ENCODE results near the gene POLD2.

The POLD2 gene

DNA sequence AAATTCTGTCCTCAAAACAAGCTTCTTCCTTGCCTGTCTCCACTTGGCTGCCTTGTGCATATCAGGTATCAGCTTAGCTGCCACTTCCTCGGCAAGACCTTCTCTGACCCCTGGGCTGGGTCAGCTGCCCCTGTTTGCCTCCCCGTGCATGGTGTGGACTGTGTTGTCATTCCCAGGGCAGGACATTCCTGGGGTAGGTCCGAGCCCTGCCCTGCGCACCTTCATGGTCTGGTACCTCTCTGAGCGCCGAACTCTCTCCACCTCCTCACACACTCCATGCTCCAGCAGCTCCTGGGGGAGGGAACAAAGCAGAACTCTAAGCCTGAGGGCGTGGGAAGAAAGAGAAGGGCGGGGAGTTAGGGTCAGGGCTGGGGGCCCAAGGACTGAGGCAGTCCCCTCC is 44.8 kb downstream of the POLD2 start:
- TF ChIP-seq YY1 (IDR thresholded peaks at IDR 0.05; ENCODE audit: insufficient read depth, insufficient read length) (no peak), SUZ12 (IDR thresholded peaks at IDR 0.05; ENCODE audit: extremely low read depth, insufficient read depth, insufficient read length) (no peak), ZNF274 (IDR thresholded peaks at IDR 0.05; ENCODE audit: low read depth, low read length) (no peak)

GRCh38 chr7:44077681-44078091 is 45.7 kb downstream of the POLD2 start:
- H3K4me3 ChIP-seq (ENCODE audit: insufficient read length, low read depth) = no peak overlapping the region
- no peak for DNase-seq (ENCODE audit: low read depth, low spot score)
- no peaks in the 10 kb centered on the region for H3K27me3 ChIP-seq (ENCODE audit: insufficient read depth, insufficient read length)
- no peak overlapping the region for H3K9ac ChIP-seq (ENCODE audit: insufficient read length, low read depth)
- peaks cover 19% of the 10 kb centered on the region for H3K4me1 ChIP-seq (ENCODE audit: insufficient read depth, insufficient read length)
- TF ChIP-seq SUZ12 (IDR thresholded peaks at IDR 0.05; ENCODE audit: extremely low read depth, insufficient read depth, insufficient read length) (no peak), ZNF274 (IDR thresholded peaks at IDR 0.05; ENCODE audit: low read depth, low read length) (no peak), YY1 (IDR thresholded peaks at IDR 0.05; ENCODE audit: insufficient read depth, insufficient read length) (no peak)
- H3K9me3 ChIP-seq (ENCODE audit: insufficient read depth, low read length) = no peaks in the 10 kb centered on the region
- H3K36me3 ChIP-seq (ENCODE audit: insufficient read depth, insufficient read length, low read length) = peaks cover 75% of the 10 kb centered on the region

More for the DNA sequence above, 44.8 kb downstream of the POLD2 start:
- Histone ChIP-seq H3K4me3 (ENCODE audit: insufficient read length, low read depth) (no peak overlapping the region), H3K27me3 (ENCODE audit: insufficient read depth, insufficient read length) (peaks cover 6% of the 10 kb centered on the region), H3K9me3 (ENCODE audit: insufficient read depth, low read length) (no peaks in the 10 kb centered on the region), H3K4me1 (ENCODE audit: insufficient read depth, insufficient read length) (peaks cover 18% of the 10 kb centered on the region), H3K36me3 (ENCODE audit: insufficient read depth, insufficient read length, low read length) (peaks cover 67% of the 10 kb centered on the region), H3K9ac (ENCODE audit: insufficient read length, low read depth) (no peak overlapping the region)
- DNase-seq (ENCODE audit: low read depth, low spot score) = no peak

DNA sequence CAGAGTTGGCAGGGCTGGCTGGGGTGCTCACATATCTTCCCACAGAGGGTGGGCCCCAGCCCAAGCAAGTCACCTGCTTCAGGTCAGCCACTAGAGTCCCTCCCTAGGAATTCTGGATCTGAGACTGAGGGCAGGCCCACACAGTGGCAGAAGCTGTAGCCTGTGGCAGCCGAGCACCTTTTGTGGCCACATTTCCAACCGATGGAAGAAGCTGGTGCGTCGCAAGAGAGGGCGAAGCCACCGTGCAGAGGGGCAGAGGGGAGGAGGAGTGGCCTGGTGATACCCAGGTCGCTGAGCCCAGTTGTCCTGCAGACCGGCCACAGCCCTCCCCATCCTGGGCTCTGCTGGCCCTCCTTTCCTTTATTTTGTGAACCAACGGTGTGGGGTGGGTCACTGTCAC is 46.3 kb downstream of the POLD2 start:
- H3K4me1 ChIP-seq (ENCODE audit: insufficient read depth, insufficient read length) = peaks cover 19% of the 10 kb centered on the region
- no peaks in the 10 kb centered on the region for H3K27me3 ChIP-seq (ENCODE audit: insufficient read depth, insufficient read length)
- no peak for DNase-seq (ENCODE audit: low read depth, low spot score)
- TF ChIP-seq SUZ12 (IDR thresholded peaks at IDR 0.05; ENCODE audit: extremely low read depth, insufficient read depth, insufficient read length) = no peak
- no peak for TF ChIP-seq ZNF274 (IDR thresholded peaks at IDR 0.05; ENCODE audit: low read depth, low read length)
- TF ChIP-seq YY1 (IDR thresholded peaks at IDR 0.05; ENCODE audit: insufficient read depth, insufficient read length) = no peak
- peaks cover 79% of the 10 kb centered on the region for H3K36me3 ChIP-seq (ENCODE audit: insufficient read depth, insufficient read length, low read length)
- no peaks in the 10 kb centered on the region for H3K9me3 ChIP-seq (ENCODE audit: insufficient read depth, low read length)
- no peak overlapping the region for H3K9ac ChIP-seq (ENCODE audit: insufficient read length, low read depth)
- no peak overlapping the region for H3K4me3 ChIP-seq (ENCODE audit: insufficient read length, low read depth)

DNA sequence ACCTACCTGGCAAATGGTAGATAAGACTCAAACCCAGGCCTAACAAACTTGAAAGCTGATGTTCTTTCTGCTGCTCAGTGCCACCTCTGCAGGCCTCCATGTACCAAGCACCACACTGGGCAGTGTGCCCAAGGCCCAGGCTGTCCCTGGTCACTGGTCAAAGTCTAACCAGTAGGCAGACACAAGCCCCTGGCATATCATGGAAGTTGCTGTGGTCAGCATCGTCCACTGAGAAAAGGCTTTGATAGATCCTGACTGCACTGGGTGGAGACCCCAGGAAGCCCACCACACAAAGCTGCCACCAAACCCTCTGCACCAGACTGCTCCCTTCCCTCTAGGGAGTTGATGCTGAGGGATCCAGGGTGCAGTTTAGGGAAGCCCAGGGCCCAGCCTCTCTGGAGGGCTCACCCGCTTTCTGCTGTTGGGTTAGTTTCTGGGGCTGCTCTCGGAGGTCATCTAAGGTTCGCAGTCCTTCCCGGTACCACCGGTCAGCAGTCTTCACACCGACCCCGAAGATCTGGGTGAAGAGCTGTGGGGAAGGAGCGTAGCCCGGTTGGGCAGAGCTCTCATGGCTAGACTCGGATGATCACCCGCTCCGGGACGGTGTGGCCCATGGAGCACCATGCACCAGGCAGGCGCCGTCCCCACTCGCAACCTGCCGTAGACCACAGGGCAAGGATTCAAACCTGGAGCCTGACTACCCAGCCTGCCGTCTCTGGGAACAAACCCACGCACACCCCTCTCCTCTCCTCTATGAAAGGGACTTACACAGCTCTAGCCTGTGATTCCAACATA is 47.0 kb downstream of the POLD2 start:
- Histone ChIP-seq H3K4me1 (ENCODE audit: insufficient read depth, insufficient read length) (peaks cover 19% of the 10 kb centered on the region), H3K4me3 (ENCODE audit: insufficient read length, low read depth) (no peak overlapping the region), H3K27me3 (ENCODE audit: insufficient read depth, insufficient read length) (no peaks in the 10 kb centered on the region), H3K9ac (ENCODE audit: insufficient read length, low read depth) (no peak overlapping the region), H3K9me3 (ENCODE audit: insufficient read depth, low read length) (no peaks in the 10 kb centered on the region), H3K36me3 (ENCODE audit: insufficient read depth, insufficient read length, low read length) (peaks cover 83% of the 10 kb centered on the region)
- no peak for TF ChIP-seq SUZ12 (IDR thresholded peaks at IDR 0.05; ENCODE audit: extremely low read depth, insufficient read depth, insufficient read length)
- no peak for TF ChIP-seq YY1 (IDR thresholded peaks at IDR 0.05; ENCODE audit: insufficient read depth, insufficient read length)
- no peak for TF ChIP-seq ZNF274 (IDR thresholded peaks at IDR 0.05; ENCODE audit: low read depth, low read length)
- no peak for DNase-seq (ENCODE audit: low read depth, low spot score)

- TF ChIP-seq YY1 (IDR thresholded peaks at IDR 0.05; ENCODE audit: insufficient read depth, insufficient read length) = no peak
- no peak for TF ChIP-seq ZNF274 (IDR thresholded peaks at IDR 0.05; ENCODE audit: low read depth, low read length)
- TF ChIP-seq SUZ12 (IDR thresholded peaks at IDR 0.05; ENCODE audit: extremely low read depth, insufficient read depth, insufficient read length) = no peak
- H3K4me3 ChIP-seq (ENCODE audit: insufficient read length, low read depth) = no peak overlapping the region
- H3K9me3 ChIP-seq (ENCODE audit: insufficient read depth, low read length) = no peaks in the 10 kb centered on the region
- peaks cover 83% of the 10 kb centered on the region for H3K36me3 ChIP-seq (ENCODE audit: insufficient read depth, insufficient read length, low read length)
- no peak overlapping the region for H3K9ac ChIP-seq (ENCODE audit: insufficient read length, low read depth)
- H3K27me3 ChIP-seq (ENCODE audit: insufficient read depth, insufficient read length) = no peaks in the 10 kb centered on the region
- no peak for DNase-seq (ENCODE audit: low read depth, low spot score)
- peaks cover 15% of the 10 kb centered on the region for H3K4me1 ChIP-seq (ENCODE audit: insufficient read depth, insufficient read length)
Observed at GRCh38 chr7:44075296-44076075, 47.9 kb downstream of the POLD2 start.

- Histone ChIP-seq H3K27me3 (ENCODE audit: insufficient read depth, insufficient read length) (no peaks in the 10 kb centered on the region), H3K9ac (ENCODE audit: insufficient read length, low read depth) (no peak overlapping the region), H3K4me1 (ENCODE audit: insufficient read depth, insufficient read length) (peaks cover 14% of the 10 kb centered on the region), H3K4me3 (ENCODE audit: insufficient read length, low read depth) (no peak overlapping the region), H3K36me3 (ENCODE audit: insufficient read depth, insufficient read length, low read length) (peaks cover 72% of the 10 kb centered on the region), H3K9me3 (ENCODE audit: insufficient read depth, low read length) (no peaks in the 10 kb centered on the region)
- no peak for DNase-seq (ENCODE audit: low read depth, low spot score)
- no peak for TF ChIP-seq YY1 (IDR thresholded peaks at IDR 0.05; ENCODE audit: insufficient read depth, insufficient read length)
- TF ChIP-seq ZNF274 (IDR thresholded peaks at IDR 0.05; ENCODE audit: low read depth, low read length) = no peak
Observed at GRCh38 chr7:44074349-44074695, 49.0 kb downstream of the POLD2 start.

DNA sequence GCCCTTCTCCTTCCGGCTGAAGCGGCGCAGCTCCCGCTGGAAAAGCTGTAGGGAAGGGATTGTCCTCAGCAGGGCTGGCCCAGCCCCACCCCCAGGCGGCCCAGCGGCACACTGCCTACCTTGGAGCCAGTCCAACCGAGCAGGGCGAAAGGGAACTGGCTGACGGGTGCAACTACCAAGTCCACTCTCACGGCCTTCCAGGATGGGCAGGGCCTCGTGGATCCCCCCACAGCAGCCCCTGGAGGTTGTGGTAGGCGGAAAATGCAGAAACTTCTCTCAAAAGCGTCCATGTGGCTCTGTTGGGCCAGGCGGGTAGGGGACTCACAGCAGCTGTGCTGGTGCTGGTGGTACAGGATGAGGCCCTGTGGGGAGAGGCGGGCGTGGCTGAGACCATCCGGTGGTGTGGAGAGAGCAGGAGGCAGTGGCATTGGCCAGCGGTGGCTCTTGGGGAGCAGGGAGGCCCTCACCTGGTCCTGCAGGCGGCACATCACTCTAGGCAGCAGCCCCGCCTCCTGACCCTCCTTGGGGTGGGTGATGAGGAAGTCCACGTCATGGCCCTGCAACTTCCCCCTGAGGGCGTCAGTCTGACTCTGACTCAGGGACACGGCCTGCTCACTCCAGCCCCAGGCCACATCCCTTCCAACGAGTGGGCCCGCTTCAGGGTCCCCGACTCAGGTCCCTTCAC is 49.5 kb downstream of the POLD2 start:
- TF ChIP-seq SUZ12 (IDR thresholded peaks at IDR 0.05; ENCODE audit: extremely low read depth, insufficient read depth, insufficient read length) (no peak), ZNF274 (IDR thresholded peaks at IDR 0.05; ENCODE audit: low read depth, low read length) (no peak), YY1 (IDR thresholded peaks at IDR 0.05; ENCODE audit: insufficient read depth, insufficient read length) (no peak)
- no peak overlapping the region for H3K9ac ChIP-seq (ENCODE audit: insufficient read length, low read depth)
- DNase-seq (ENCODE audit: low read depth, low spot score) = no peak
- peaks cover 14% of the 10 kb centered on the region for H3K4me1 ChIP-seq (ENCODE audit: insufficient read depth, insufficient read length)
- peaks cover 66% of the 10 kb centered on the region for H3K36me3 ChIP-seq (ENCODE audit: insufficient read depth, insufficient read length, low read length)
- H3K4me3 ChIP-seq (ENCODE audit: insufficient read length, low read depth) = no peak overlapping the region
- H3K9me3 ChIP-seq (ENCODE audit: insufficient read depth, low read length) = no peaks in the 10 kb centered on the region
- no peaks in the 10 kb centered on the region for H3K27me3 ChIP-seq (ENCODE audit: insufficient read depth, insufficient read length)

All from NT2/D1 (cell line).